Stimulated activated CD4-positive, alpha-beta T cell treated with anti-CD3 and anti-CD28 coated beads, Interleukin-12 subunit alpha, Interleukin-12 subunit beta, amount 100 ng/mL, for 24 hours (primary cell): ENCODE data around the gene IL1F10.
A peak's percentile ranks its signal among the peaks of the same experiment; 100 is the strongest.

Experiments used
- DNase-seq, 2 experiments: peaks; one replicate each; pipeline ENCODE4 v3.0.0-alpha.2; 2020; ENCODE audit warnings: low read depth in 2 of 2

The IL1F10 gene

GRCh38 chr2:113058998-113059960 lies 8.5 kb upstream of the IL1F10 start, which contains the start of gene IL36RN:
Gene IL36RN, plus strand, starts transcription at chr2:113059198. Its CDS starts 241 bp downstream, at chr2:113059439.
- no peak for DNase-seq

DNA sequence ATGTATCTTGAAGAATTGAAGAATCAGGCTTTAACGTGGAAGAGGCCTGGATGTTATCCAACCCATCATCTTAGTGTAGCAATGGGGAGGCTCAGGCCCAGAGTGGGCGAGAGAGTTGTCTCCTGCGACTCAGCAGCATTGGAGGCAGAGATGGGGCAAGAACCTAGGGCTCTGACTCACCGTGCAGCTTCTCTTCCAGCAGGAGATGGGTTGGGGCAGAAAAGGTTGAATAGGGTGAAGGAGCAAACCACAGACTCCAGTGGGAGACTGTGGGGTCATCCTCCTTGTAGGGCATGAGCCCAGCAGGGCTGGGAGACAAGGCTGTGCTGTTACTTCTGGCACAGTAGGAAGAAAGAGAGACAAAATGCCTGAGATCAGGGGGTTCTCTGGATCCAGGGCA lies 7.4 kb upstream of the IL1F10 start:
- no peak for DNase-seq

GRCh38 chr2:113060796-113061195 lies 7.0 kb upstream of the IL1F10 start:
- DNase-seq, result no peak

- no peak for DNase-seq
These were observed 6.5 kb upstream of the IL1F10 start for GRCh38 chr2:113061241-113061640.

GRCh38 chr2:113061896-113062770 lies 5.6 kb upstream of the IL1F10 start:
- DNase-seq, result no peak

GRCh38 chr2:113064281-113064680 lies 3.5 kb upstream of the IL1F10 start:
- no peak for DNase-seq

DNA sequence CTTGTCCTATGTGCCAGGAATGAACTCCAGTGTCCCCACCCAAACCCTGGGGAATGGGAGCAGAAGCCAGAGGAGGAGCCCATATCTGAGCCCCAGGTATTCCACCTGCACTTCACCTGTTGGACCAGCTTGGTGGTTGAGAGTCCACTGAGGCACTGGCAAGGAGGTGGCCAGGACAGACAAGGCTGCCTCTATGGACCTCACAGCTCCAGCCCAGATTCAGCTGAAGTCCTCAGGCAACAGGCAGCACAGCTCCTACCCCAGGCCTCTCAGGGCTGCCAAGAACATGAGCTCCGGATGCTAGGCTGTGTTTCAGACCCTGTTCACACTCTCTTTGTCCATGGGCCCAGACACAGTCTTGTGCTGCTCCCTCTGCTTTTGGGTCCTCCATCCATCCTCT lies 2.9 kb upstream of the IL1F10 start:
- DNase-seq, result no peak

- DNase-seq, result no peak
These were observed 479 bp downstream of the IL1F10 start for GRCh38 chr2:113068249-113068648.

GRCh38 chr2:113068706-113069485 lies 1.1 kb downstream of the IL1F10 start:
- no peak for DNase-seq

DNA sequence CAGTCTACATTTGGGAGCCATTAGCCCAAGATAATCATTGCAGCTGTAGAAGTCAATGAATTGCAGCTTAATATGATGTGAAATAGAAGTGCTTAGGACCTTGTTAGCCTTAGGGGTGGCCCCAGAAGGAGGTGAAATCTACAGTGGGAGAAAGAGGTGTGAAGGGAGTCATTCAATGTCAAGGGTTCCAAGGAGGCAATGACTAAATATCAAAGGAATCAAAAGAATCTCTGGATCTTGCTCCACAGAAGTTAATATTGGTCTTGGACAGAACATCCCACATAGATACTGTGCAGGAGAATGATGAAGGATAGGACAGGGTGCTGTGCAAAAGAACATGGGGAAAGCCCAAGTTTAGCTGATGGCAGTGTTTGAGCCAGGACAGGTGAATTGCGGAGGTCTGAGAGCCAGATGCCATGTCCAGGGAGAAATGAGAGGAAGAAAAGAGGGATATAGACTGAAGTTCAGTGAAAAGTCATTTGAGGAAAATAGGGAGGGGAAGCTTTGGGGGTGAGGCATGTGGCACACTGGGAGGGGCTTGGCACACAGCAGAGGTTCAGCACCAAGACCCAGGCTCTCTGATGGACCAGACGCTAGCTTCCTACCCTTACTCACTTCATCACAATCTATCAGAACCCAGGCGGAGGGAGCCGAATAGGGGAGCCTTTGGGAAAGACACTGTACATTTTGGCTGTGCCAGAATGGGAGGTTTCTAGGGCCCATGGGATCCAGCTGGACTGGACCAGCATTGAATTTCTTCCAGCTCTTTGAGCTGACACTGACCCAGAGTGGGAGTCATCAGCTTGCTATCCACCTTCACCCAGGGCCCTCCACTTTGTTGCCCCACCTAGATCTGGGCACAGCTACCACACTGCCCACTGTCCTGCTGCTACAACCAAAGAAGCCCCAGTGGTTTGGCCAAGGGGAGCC lies 2.2 kb downstream of the IL1F10 start:
- DNase-seq, result no peak

DNA sequence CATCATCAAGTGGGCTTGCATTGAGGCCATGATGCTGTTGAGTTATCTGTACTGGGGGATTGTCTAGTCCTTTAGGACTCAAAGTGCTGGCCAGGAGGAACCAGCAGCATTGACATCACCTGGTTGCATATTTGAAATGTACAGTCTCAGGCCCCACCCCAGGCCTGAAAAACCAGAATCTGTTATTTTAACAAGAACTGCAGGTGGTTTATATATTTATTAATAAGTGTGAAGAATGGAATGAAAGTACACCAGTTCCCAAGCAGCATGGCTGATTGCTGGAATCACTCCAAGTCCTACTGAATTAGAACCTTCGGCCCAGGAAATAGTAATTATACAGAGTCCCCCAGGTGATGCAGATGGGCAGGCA lies 2.8 kb downstream of the IL1F10 start:
- DNase-seq, result no peak

DNA sequence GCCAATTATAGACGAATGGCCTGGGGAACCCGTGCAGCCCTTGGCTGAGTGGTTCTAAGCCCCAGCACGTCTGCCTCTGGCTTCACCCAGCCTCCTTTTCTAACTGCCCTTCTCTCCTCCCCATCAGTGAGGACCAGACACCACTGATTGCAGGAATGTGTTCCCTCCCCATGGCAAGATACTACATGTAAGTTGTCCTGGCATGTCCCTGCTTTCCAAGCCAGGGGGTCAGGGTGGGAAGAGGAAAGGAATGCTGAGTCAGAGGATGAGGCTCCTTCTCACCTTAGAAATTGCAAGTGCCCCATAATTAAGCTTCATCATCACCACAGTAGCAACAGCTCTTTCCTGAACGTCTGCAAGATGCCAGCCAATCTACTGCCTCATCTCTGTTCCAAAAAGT lies 4.8 kb downstream of the IL1F10 start:
- no peak for DNase-seq

- no peak for DNase-seq
These were observed 5.6 kb downstream of the IL1F10 start for GRCh38 chr2:113073325-113073834.

GRCh38 chr2:113075030-113075429 lies 7.3 kb downstream of the IL1F10 start:
- no peak for DNase-seq

- DNase-seq, result no peak
These were observed 7.8 kb downstream of the IL1F10 start for GRCh38 chr2:113075600-113075999.

- no peak for DNase-seq
These were observed 9.3 kb downstream of the IL1F10 start for GRCh38 chr2:113076954-113077669.

- no peak for DNase-seq
These were observed 10.2 kb downstream of the IL1F10 start for GRCh38 chr2:113077921-113078320.

- no peak for DNase-seq
These were observed 10.6 kb downstream of the IL1F10 start for GRCh38 chr2:113078350-113078839.

DNA sequence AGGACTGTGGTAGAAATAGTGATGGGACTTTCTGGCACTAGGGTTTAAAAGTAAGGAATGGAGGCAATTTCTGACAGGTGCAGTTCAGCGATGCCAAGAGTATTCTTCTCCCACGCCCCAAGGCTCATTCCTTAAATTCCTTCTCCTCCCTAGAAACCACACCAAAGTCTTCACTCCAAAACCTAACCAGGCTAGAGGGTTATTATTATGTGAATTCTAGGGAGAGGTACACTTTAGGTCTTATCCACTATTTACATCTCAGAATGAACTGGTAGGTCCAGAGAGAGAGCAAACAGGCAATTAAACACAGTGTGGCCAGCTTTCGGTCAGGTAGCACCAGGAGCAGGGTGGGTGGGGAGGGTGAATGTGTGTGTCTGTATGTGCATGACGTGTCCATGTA lies 11.4 kb downstream of the IL1F10 start:
- DNase-seq, result no peak

DNA sequence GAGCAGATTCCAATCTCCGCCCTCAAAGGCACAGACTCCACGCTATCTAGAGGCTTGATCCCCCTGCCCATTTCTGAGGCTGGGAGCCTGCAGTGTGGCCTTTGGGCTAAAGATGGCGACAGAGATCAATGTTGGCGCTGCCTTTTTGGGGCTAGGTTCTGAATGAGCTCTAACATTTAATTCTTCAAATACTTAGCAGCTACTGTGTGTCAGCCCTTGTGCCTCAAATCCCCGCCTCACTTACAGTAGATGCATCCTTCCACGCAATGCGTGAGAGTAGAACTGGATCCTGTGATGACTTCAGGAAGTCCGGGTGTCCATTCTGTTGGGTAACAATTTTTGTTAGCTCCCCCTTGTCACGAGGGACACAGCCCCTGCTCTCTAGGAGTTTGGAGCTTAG lies 12.4 kb downstream of the IL1F10 start:
- peak; percentile 28 to 52 for DNase-seq
